DMS53 treated with DMSO at 0.1 percent for 48 hours (cell line): ENCODE measurements around the gene ENTPD7.
A peak's percentile ranks its signal among the peaks of the same experiment; 100 is the strongest.
"Not testable (repeated sequence)": the region's sequence is repeated elsewhere in the genome, so short reads cannot be mapped to it uniquely, and the experiment has no call there.

Source experiments
- DNase-seq: peaks from one replicate; lab custom pipeline; 2025; ENCODE audit not compliant: unreplicated experiment; lab: John Stamatoyannopoulos, UW

Gene ENTPD7

DNA sequence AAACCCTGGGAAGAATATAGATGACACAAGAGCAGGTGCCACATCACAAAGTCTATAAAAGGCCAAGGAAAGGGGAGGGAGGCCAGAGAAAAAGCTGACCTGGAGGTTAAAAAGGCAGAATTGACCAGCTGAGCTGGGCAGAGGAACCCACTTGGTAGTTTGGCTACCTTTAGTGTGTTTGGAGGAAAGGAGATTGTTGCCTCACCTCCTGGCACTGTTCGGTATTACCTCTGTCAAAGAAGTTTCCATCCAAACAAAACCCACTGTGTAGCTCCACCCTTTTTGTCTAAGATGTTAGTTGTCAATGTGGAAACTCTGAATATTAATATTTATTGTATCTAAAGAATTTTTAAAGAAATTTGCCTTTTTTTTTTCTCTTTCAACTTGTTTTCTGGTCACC is 23.4 kb downstream of the ENTPD7 start:
- DNase-seq: no peak

- DNase-seq: no peak
Observed at GRCh38 chr10:99685597-99685967, 26.3 kb downstream of the ENTPD7 start.

GRCh38 chr10:99689461-99689860 is 30.2 kb downstream of the ENTPD7 start:
- DNase-seq: no peak

- no peak for DNase-seq
Observed at GRCh38 chr10:99693933-99694583, 34.7 kb downstream of the ENTPD7 start.

- no peak for DNase-seq
Observed at GRCh38 chr10:99695761-99696160, 36.5 kb downstream of the ENTPD7 start.

GRCh38 chr10:99698504-99699080 is 39.3 kb downstream of the ENTPD7 start:
- DNase-seq: no peak

GRCh38 chr10:99700649-99701048 is 41.3 kb downstream of the ENTPD7 start:
- no peak for DNase-seq

GRCh38 chr10:99708428-99709012 is 49.2 kb downstream of the ENTPD7 start:
- DNase-seq: no peak

DNA sequence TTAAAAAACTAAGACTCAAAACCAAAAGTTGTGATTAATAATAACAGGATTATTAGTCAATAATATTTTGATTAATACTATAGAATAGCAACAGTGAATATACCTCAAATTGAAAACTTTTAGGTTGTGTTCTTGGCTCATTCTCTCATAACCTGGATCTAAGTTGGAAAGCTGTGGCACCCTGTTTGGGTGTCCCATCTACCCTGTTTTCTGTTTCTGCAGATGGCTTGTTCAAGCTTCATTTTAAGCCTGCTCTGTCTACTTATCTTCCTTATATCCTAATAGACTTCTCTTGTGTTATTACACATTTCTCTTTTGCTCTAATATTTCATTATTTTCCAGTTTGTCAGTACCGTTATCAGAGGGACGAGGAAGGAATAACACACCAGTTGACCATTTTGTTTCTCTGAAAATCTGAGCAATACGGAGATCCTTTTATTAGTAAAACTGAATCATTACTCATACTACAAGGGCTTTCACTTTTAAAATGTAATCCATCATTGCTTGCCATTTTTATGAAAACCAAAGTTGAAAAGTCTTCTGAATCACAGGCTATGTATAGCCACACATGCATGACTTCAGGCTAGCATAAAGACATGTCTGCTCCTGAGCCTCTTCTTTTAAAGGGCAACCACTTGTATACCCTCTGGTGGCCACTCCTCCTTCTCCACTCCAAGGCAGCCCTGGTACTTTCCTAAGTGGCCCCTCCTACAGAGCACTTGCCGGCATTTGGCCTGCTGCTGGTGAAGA is 50.3 kb downstream of the ENTPD7 start:
- no peak for DNase-seq

DNA sequence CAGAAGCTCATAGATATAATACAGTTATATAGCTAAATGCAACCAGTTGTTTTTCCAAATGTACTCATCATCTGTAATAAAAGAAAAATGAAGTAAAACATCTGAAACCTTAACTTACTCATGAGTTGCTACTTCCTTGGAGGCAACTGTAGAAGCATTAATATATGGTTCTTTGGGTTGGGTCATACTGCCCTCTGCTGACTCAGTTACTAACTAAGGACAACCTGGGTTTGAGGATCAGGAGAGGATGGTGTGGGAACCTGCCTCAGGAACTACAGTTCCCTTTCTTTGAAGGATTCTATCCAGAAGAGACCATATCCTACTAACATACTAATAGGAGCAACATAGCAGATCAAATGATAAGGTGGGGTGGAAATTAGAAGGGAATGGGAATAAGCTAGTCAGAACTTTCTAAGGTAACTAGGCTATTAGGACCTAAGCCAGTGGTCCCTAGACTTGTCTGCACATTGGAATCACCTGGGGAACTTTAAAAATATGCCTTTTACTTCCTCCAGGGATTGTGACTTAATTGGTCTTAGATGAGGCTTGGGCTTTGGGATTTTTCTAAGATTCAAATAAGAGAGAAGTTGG is 51.9 kb downstream of the ENTPD7 start:
- peak; percentile 45 for DNase-seq

DNA sequence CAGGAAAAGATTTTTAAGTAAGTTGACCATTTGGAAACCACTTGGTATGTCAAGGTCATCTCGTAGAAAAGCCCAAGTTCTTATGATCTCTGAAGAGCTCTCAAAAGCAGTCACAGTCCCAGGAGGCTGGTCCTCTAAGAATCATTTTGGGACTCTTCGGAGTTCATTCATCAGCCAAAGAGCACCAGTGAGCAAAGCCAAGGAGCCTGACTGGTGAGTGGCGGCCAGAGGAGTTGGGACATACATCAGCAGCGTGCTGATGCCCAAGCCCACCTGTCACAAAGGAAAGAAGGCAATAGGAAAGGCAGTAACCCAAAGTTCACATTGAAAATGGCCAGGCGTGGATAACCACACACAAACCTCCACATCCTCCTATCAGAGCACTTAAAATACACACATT is 55.1 kb downstream of the ENTPD7 start:
- no peak for DNase-seq

- DNase-seq: no peak
Observed at GRCh38 chr10:99720387-99720786, 61.1 kb downstream of the ENTPD7 start.

DNA sequence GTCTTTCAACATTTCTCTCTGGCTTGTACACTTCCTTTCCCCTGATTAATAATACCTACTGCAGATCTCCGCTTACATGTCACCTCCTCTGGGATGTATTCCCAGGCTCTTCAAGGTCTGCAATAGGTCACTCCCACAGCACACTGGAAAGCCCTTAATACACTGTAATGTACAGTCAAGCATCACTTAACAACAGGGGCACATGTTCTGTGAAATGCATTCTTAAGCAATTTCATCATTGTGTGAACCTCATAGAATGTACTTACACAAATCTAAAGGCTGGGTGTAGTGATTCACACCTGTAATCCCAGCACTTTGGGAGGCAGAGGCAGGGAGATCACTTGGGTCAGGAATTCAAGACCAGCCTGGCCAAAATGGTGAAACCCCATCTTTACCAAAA is 70.7 kb downstream of the ENTPD7 start:
- DNase-seq: no peak

- no peak for DNase-seq
Observed at GRCh38 chr10:99731306-99732032, 72.2 kb downstream of the ENTPD7 start.

DNA sequence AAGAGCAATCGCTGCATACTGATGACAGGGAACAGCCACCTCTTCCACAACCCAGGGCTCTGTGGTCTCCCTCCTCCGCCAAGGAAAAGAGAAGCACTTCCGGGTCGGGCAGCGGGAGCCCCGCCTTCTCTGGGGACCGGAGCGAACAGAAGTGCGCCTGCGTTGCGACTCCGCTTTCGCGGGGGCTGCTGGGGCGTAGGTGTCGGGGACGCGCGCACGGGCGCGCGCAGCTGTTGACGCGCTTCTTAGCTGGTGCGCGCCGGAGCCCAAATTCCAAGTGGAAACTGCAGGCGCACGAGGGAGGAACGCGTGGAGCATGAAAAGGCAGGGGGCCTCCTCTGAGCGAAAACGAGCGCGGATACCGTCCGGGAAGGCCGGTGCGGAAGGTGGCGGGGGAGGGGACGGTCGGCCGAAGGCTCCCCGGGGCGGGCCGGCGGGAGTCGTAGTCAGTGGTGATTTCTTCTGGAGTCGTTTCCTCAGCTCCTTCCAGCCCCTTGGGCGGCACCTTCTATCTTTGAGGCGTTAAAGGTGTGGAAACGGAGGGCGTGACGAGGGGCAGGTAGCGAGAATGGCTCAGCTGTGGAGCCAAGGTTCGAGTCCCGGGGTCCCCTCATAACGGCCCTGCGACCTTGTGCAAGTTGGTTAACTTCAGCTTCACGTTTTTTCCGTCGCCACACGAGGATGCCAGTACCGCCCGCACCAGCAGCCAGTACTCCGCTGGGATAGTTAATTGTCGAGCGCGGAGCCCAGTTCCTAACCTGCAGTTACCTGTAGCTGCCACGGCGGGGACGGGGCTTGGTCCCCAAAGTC is 72.9 kb downstream of the ENTPD7 start, which contains the start of the genes COX15 and CUTC:
COX15 (minus strand) TSS at position 95 of the 810 bp plus-strand sequence; CDS start at position 17, 78 bp downstream.
CUTC (plus strand) TSS at position 202 of the 810 bp plus-strand sequence; CDS start at position 317, 115 bp downstream.
- DNase-seq: peak; percentile 95

GRCh38 chr10:99733366-99733765 is 74.1 kb downstream of the ENTPD7 start:
- no peak for DNase-seq

- DNase-seq: not testable (repeated sequence)
Observed at GRCh38 chr10:99734111-99734510, 74.8 kb downstream of the ENTPD7 start.

GRCh38 chr10:99740260-99740659 is 81.0 kb downstream of the ENTPD7 start:
- no peak for DNase-seq

- DNase-seq: no peak
Observed at GRCh38 chr10:99740933-99741559, 81.7 kb downstream of the ENTPD7 start.
